Measurements from ENCODE around the gene TCERG1L. TPM values are rescaled to one million over a fixed set of nuclear protein-coding genes. Genes with fewer than 3 reads are reported as not detected.

TCERG1L gene
- total and polyA plus RNA-seq, 9 of the 15 experiments (the other 6 are each of a cell fraction or from before 2014, with no cell fraction given): not detected

DNA sequence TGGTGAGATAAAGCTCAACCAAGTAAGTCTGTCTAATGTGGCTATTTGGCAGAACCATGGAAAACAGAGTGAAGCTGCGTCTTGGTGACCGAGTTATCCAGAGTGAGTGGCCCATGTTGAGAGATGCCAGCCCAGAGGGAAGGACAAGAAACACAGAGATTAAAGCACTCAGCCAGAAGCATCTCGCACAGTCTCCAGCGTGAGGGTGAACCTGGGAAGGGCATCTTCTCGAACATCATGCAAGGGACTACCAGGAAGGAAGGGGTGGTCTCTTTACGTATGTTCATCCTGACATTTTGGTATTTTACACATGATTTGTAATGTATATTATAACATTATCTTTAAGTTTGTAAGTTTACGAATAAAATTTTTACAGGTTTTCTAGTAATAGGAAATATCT, 146.4 kb downstream of the TCERG1L start (continued):
- TF ChIP-seq, protein P1, sequence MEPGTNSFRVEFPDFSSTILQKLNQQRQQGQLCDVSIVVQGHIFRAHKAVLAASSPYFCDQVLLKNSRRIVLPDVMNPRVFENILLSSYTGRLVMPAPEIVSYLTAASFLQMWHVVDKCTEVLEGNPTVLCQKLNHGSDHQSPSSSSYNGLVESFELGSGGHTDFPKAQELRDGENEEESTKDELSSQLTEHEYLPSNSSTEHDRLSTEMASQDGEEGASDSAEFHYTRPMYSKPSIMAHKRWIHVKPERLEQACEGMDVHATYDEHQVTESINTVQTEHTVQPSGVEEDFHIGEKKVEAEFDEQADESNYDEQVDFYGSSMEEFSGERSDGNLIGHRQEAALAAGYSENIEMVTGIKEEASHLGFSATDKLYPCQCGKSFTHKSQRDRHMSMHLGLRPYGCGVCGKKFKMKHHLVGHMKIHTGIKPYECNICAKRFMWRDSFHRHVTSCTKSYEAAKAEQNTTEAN (CRISPR knock-in tag; IDR thresholded peaks at IDR 0.05): no peak
- TF ChIP-seq, protein P2, sequence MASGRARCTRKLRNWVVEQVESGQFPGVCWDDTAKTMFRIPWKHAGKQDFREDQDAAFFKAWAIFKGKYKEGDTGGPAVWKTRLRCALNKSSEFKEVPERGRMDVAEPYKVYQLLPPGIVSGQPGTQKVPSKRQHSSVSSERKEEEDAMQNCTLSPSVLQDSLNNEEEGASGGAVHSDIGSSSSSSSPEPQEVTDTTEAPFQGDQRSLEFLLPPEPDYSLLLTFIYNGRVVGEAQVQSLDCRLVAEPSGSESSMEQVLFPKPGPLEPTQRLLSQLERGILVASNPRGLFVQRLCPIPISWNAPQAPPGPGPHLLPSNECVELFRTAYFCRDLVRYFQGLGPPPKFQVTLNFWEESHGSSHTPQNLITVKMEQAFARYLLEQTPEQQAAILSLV (tag; IDR thresholded peaks at IDR 0.05): no peak
- TF ChIP-seq ZNF24 (IDR thresholded peaks at IDR 0.05) (no peak), ZNF121 (CRISPR knock-in tag; conservative IDR thresholded peaks at IDR 0.05) (no peak)

DNA sequence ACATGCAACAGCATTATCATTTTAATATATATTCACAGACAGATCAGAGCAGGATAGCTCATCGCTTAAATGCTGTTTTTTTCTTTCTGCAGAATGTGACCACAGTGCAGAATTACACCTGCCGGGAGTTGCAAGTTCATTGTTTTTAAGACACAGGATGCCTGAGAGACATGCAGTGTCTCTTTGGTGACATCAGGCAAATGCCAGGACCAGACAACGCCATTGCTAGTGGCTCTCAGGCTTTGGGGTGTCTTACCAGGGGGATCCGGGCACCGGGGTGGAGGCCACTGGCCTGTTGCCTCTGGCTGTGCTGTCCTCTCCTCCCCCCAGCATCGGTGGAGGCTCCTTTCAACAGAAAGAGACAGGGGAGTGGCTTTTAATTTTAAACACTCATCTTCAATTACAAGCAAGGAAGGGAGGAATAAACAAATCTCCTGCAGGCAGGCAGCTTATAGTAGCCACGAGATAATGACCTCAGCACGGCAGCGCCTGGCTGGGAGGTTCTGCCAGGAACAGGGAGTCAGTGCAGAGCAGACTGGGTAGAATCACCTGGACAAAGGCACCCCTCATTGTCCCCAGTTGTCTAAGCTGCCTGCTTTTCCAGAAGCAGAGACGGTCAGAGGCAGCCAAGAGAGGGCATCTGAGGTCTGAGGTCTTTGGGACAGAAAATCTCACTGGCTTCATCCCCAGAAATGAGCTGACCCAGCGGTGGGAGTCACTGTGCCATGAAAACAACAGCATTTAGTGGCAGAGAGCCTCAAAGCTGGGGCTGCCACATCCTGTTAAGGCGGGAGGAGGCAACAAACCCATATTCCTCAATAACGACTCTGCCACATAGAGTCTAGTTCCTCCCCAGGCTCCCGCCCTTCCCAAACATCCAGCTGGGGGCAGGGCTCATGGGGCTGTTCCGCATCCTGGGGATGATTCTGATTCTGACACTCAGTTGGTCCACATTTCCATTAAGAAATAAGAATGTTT, 148.4 kb downstream of the TCERG1L start:
- Histone ChIP-seq H3K9me1 (ENCODE audit: control insufficient read depth, insufficient read depth, low read length) (no peaks in the 10 kb centered on the region), H3K4me2 (ENCODE audit: insufficient read depth, low read length) (no peak overlapping the region), H4K20me1 (replicated peaks; ENCODE audit: control insufficient read depth, insufficient read depth, low read length) (no peaks in the 10 kb centered on the region), H3K4me1 (replicated peaks in 1 of 2; ENCODE audit: control insufficient read depth in 2 of 2, insufficient read depth in 2 of 2, low read length in 2 of 2) (no peaks in the 10 kb centered on the region), H3K27ac (ENCODE audit: extremely low read depth, low read depth, low read length) (no peak overlapping the region), H3K27me3 (ENCODE audit: control insufficient read depth in 2 of 2, insufficient read depth in 2 of 2, low read length in 2 of 2) (peaks cover 0 to 27% of the 10 kb centered on the region in 2 experiments; a peak in 2 of 5 replicates), H2AFZ (ENCODE audit: low read depth, low read length) (no peak overlapping the region), H3K36me3 (ENCODE audit: control insufficient read depth, insufficient read depth, low read length) (no peaks in the 10 kb centered on the region), H3K4me3 (no peak overlapping the region), H3K9me3 (replicated peaks; ENCODE audit: control insufficient read depth, insufficient read depth, low read depth, low read length) (no peaks in the 10 kb centered on the region), H3K9ac (ENCODE audit: insufficient read depth in 1 of 2, low read depth in 2 of 2, low read length in 2 of 2) (no peak overlapping the region), H3K79me2 (ENCODE audit: control insufficient read depth, insufficient read depth, low read length) (no peaks in the 10 kb centered on the region)
- WGBS (ENCODE audit: insufficient coverage, low coverage, missing lambda C conversion rate): 0% methylated on average over 9 of the region's 15 CpGs
- CTCF ChIA-PET (ENCODE audit: low intra/inter-chr PET ratio): no interaction called here
- intact Hi-C loops (cut with micrococcal nuclease) (no loop called here), in situ Hi-C loops (cut with MboI) (no loop called here)
- POLR2A ChIA-PET: no interaction called here
- DNase-seq (ENCODE audit: extremely low read depth in 1 of 4, low spot score in 3 of 4) (no peak), FAIRE-seq (no peak), ATAC-seq (no peak)
- no TSS peak for BruUV-seq (replicated peaks)
- TF ChIP-seq NCOR1 (IDR thresholded peaks at IDR 0.05) (no peak), HDAC3 (IDR thresholded peaks at IDR 0.05; ENCODE audit: borderline replicate concordance, partially characterized antibody) (no peak), FOXM1 (IDR thresholded peaks at IDR 0.05; ENCODE audit: low read depth) (no peak), FOXM1 (CRISPR knock-in tag; IDR thresholded peaks at IDR 0.05; ENCODE audit: low read depth) (no peak), KLF10 (CRISPR knock-in tag; IDR thresholded peaks at IDR 0.05) (no peak), POLR3G (IDR thresholded peaks at IDR 0.05; ENCODE audit: extremely low read depth, insufficient read length, insufficient replicate concordance) (no peak), LEF1 (IDR thresholded peaks at IDR 0.05) (no peak), CBX8 (IDR thresholded peaks at IDR 0.05; ENCODE audit: borderline replicate concordance, extremely low read depth, low read depth, low read length, poor library complexity, severe bottlenecking) (no peak)
- TF ChIP-seq, protein P3, sequence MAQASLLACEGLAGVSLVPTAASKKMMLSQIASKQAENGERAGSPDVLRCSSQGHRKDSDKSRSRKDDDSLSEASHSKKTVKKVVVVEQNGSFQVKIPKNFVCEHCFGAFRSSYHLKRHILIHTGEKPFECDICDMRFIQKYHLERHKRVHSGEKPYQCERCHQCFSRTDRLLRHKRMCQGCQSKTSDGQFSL (CRISPR knock-in tag; IDR thresholded peaks at IDR 0.05): no peak
- TF ChIP-seq, protein P3 (tag; IDR thresholded peaks at IDR 0.05): no peak
